ENCODE data around the gene POLQ. TPM values are rescaled to one million over a fixed set of nuclear protein-coding genes. Genes with fewer than 3 reads are reported as not detected.

POLQ gene
- total RNA-seq, 1 experiment from 2014 or later: 12.3 TPM

GRCh38 chr3:121552797-121553196, 7.0 kb upstream of the POLQ start:
- intact Hi-C loops (cut with micrococcal nuclease): no loop called here
- no peak for TF ChIP-seq ATF3 (IDR thresholded peaks at IDR 0.05)
- TF ChIP-seq SRF (IDR thresholded peaks at IDR 0.05; ENCODE audit: low read depth): no peak
- H3K36me3 ChIP-seq (ENCODE audit: control insufficient read depth in 1 of 2, insufficient read depth in 2 of 2, low read length in 2 of 2): no peaks in the 10 kb centered on the region
- H2AFZ ChIP-seq (ENCODE audit: low read depth, low read length, poor library complexity, severe bottlenecking): no peak overlapping the region
- CTCF ChIA-PET: no interaction called here
- H3K79me2 ChIP-seq (ENCODE audit: insufficient read depth, low read length): no peaks in the 10 kb centered on the region
- no peak overlapping the region for H3K9ac ChIP-seq (ENCODE audit: low read length)
- no peak overlapping the region for H3K4me2 ChIP-seq (ENCODE audit: low read length)
- H4K20me1 ChIP-seq (ENCODE audit: insufficient read depth): no peaks in the 10 kb centered on the region
- RAD21 ChIA-PET (ENCODE audit: low non-redundant PET in 1 of 2, low total read pairs in 2 of 2, uncharacterized antibody in 2 of 2, unreplicated experiment in 2 of 2): no interaction called here
- no peak overlapping the region for H3K27ac ChIP-seq (ENCODE audit: low read depth, low read length)
- no peaks in the 10 kb centered on the region for H3K9me3 ChIP-seq (ENCODE audit: control insufficient read depth in 1 of 2, insufficient read depth in 1 of 2, low read depth in 1 of 2, low read length in 2 of 2)
- DNase-seq (ENCODE audit: low read depth, low spot score) (no peak), ATAC-seq (no peak)
- no peaks in the 10 kb centered on the region for H3K9me2 ChIP-seq (ENCODE audit: insufficient read depth)
- POLR2A ChIA-PET: no interaction called here
- H3K27me3 ChIP-seq (ENCODE audit: insufficient read depth, low read length): no peaks in the 10 kb centered on the region
- no TSS peak for BruUV-seq (replicated peaks)
- no peak overlapping the region for H3K4me3 ChIP-seq (replicated peaks in 1 of 2; ENCODE audit: low read depth in 1 of 2, low read length in 2 of 2)
- no peaks in the 10 kb centered on the region for H3K4me1 ChIP-seq (ENCODE audit: control insufficient read depth in 1 of 2, insufficient read depth in 2 of 2, low read length in 2 of 2)

- ChIA-PET RAD21 (ENCODE audit: low non-redundant PET in 1 of 2, low total read pairs in 2 of 2, uncharacterized antibody in 2 of 2, unreplicated experiment in 2 of 2) (no interaction called here), POLR2A (no interaction called here), CTCF (no interaction called here)
- ATAC-seq (no peak), DNase-seq (ENCODE audit: low read depth, low spot score) (no peak)
- Histone ChIP-seq H3K4me2 (ENCODE audit: low read length) (no peak overlapping the region), H3K4me3 (replicated peaks in 1 of 2; ENCODE audit: low read depth in 1 of 2, low read length in 2 of 2) (no peak overlapping the region), H3K36me3 (ENCODE audit: control insufficient read depth in 1 of 2, insufficient read depth in 2 of 2, low read length in 2 of 2) (no peaks in the 10 kb centered on the region), H3K79me2 (ENCODE audit: insufficient read depth, low read length) (no peaks in the 10 kb centered on the region), H3K27ac (ENCODE audit: low read depth, low read length) (no peak overlapping the region), H4K20me1 (ENCODE audit: insufficient read depth) (no peaks in the 10 kb centered on the region), H3K9me3 (ENCODE audit: control insufficient read depth in 1 of 2, insufficient read depth in 1 of 2, low read depth in 1 of 2, low read length in 2 of 2) (no peaks in the 10 kb centered on the region), H3K9me2 (ENCODE audit: insufficient read depth) (no peaks in the 10 kb centered on the region), H3K4me1 (ENCODE audit: control insufficient read depth in 1 of 2, insufficient read depth in 2 of 2, low read length in 2 of 2) (no peaks in the 10 kb centered on the region), H3K27me3 (ENCODE audit: insufficient read depth, low read length) (no peaks in the 10 kb centered on the region), H3K9ac (ENCODE audit: low read length) (no peak overlapping the region), H2AFZ (ENCODE audit: low read depth, low read length, poor library complexity, severe bottlenecking) (no peak overlapping the region)
- BruUV-seq (replicated peaks): no TSS peak
- TF ChIP-seq CEBPB (IDR thresholded peaks at IDR 0.05; ENCODE audit: low read depth) (no peak), SIN3A (IDR thresholded peaks at IDR 0.05; ENCODE audit: low read depth) (no peak), RAD21 (IDR thresholded peaks at IDR 0.05; ENCODE audit: low read depth) (no peak), SP1 (IDR thresholded peaks at IDR 0.05; ENCODE audit: low read depth) (no peak), MAX (IDR thresholded peaks at IDR 0.05) (no peak), TCF7L2 (IDR thresholded peaks at IDR 0.05; ENCODE audit: borderline replicate concordance, extremely low read depth, insufficient read depth, insufficient read length) (no peak), POLR2AphosphoS5 (IDR thresholded peaks at IDR 0.05; ENCODE audit: low read depth, low read length) (no peak), ZNF274 (IDR thresholded peaks at IDR 0.05; ENCODE audit: low read depth, low read length) (no peak), ZFX (IDR thresholded peaks at IDR 0.05) (no peak), POLR2A (IDR thresholded peaks at IDR 0.05; ENCODE audit: borderline replicate concordance, extremely low read depth, insufficient read depth, insufficient read length) (no peak), EZH2phosphoT487 (IDR thresholded peaks at IDR 0.05; ENCODE audit: borderline replicate concordance) (no peak), FOSL1 (IDR thresholded peaks at IDR 0.05; ENCODE audit: low read depth) (no peak), JUND (IDR thresholded peaks at IDR 0.05) (no peak), REST (IDR thresholded peaks at IDR 0.05; ENCODE audit: low read depth) (no peak), ELF1 (IDR thresholded peaks at IDR 0.05; ENCODE audit: borderline replicate concordance, low read depth) (no peak), SRF (IDR thresholded peaks at IDR 0.05; ENCODE audit: low read depth) (no peak), YY1 (IDR thresholded peaks at IDR 0.05; ENCODE audit: extremely low read depth, insufficient replicate concordance, low read depth, low read length) (no peak)
- intact Hi-C loops (cut with micrococcal nuclease): no loop called here
Observed at GRCh38 chr3:121552379-121552778, 6.6 kb upstream of the POLQ start.
